Measurements from ENCODE around the gene ATL1.
A peak's percentile ranks its signal among the peaks of the same experiment; 100 is the strongest.
"Not testable (repeated sequence)": the region's sequence is repeated elsewhere in the genome, so short reads cannot be mapped to it uniquely, and the experiment has no call there.

The ATL1 gene

GRCh38 chr14:50615552-50615951 lies 55.6 kb downstream of the ATL1 start:
- no peaks in the 10 kb centered on the region for H3K9me3 ChIP-seq
- no peak overlapping the region for H3K4me3 ChIP-seq (ENCODE audit: low read depth, low read length)
- TF ChIP-seq CTCF (IDR thresholded peaks at IDR 0.05; ENCODE audit: low read depth, low read length) = no peak
- no peaks in the 10 kb centered on the region for H3K4me1 ChIP-seq
- H3K27me3 ChIP-seq = no peaks in the 10 kb centered on the region
- no peaks in the 10 kb centered on the region for H3K36me3 ChIP-seq
- no peak for DNase-seq

- H3K9me3 ChIP-seq = no peaks in the 10 kb centered on the region
- no peak overlapping the region for H3K4me3 ChIP-seq (ENCODE audit: low read depth, low read length)
- H3K27me3 ChIP-seq = no peaks in the 10 kb centered on the region
- no peaks in the 10 kb centered on the region for H3K4me1 ChIP-seq
- H3K36me3 ChIP-seq = no peaks in the 10 kb centered on the region
- DNase-seq = no peak
- no peak for TF ChIP-seq CTCF (IDR thresholded peaks at IDR 0.05; ENCODE audit: low read depth, low read length)
Observed at GRCh38 chr14:50616275-50616674, 56.3 kb downstream of the ATL1 start.

GRCh38 chr14:50619569-50620141 lies 59.7 kb downstream of the ATL1 start:
- Histone ChIP-seq H3K4me1 (no peaks in the 10 kb centered on the region), H3K9me3 (no peaks in the 10 kb centered on the region), H3K36me3 (no peaks in the 10 kb centered on the region; the same call in 1 of the 2 replicates), H3K4me3 (ENCODE audit: low read depth, low read length) (no peak overlapping the region), H3K27me3 (no peaks in the 10 kb centered on the region)
- no peak for DNase-seq
- TF ChIP-seq CTCF (IDR thresholded peaks at IDR 0.05; ENCODE audit: low read depth, low read length) = peak; percentile 78

- no peak for DNase-seq
- no peaks in the 10 kb centered on the region; the same call in 1 of the 2 replicates for H3K36me3 ChIP-seq
- TF ChIP-seq CTCF (IDR thresholded peaks at IDR 0.05; ENCODE audit: low read depth, low read length) = no peak
- no peaks in the 10 kb centered on the region for H3K27me3 ChIP-seq
- H3K9me3 ChIP-seq = no peaks in the 10 kb centered on the region
- no peak overlapping the region for H3K4me3 ChIP-seq (ENCODE audit: low read depth, low read length)
- H3K4me1 ChIP-seq = no peaks in the 10 kb centered on the region
Observed at GRCh38 chr14:50620341-50620740, 60.4 kb downstream of the ATL1 start.

- H3K4me1 ChIP-seq = no peaks in the 10 kb centered on the region
- no peak for TF ChIP-seq CTCF (IDR thresholded peaks at IDR 0.05; ENCODE audit: low read depth, low read length)
- H3K27me3 ChIP-seq = no peaks in the 10 kb centered on the region
- no peak for DNase-seq
- H3K36me3 ChIP-seq = no peaks in the 10 kb centered on the region; the same call in 1 of the 2 replicates
- H3K9me3 ChIP-seq = no peaks in the 10 kb centered on the region
- H3K4me3 ChIP-seq (ENCODE audit: low read depth, low read length) = no peak overlapping the region
Observed at GRCh38 chr14:50622978-50623377, 63.0 kb downstream of the ATL1 start.

- H3K27me3 ChIP-seq = no peaks in the 10 kb centered on the region
- no peaks in the 10 kb centered on the region for H3K4me1 ChIP-seq
- H3K36me3 ChIP-seq = no peaks in the 10 kb centered on the region; the same call in 1 of the 2 replicates
- no peak for DNase-seq
- TF ChIP-seq CTCF (IDR thresholded peaks at IDR 0.05; ENCODE audit: low read depth, low read length) = no peak
- H3K4me3 ChIP-seq (ENCODE audit: low read depth, low read length) = no peak overlapping the region
- no peaks in the 10 kb centered on the region for H3K9me3 ChIP-seq
Observed at GRCh38 chr14:50624447-50624846, 64.5 kb downstream of the ATL1 start.

- H3K27me3 ChIP-seq; H3K9me3 ChIP-seq; H3K36me3 ChIP-seq; H3K4me3 ChIP-seq (ENCODE audit: low read depth, low read length); DNase-seq; H3K4me1 ChIP-seq: not testable (repeated sequence)
Observed at GRCh38 chr14:50624947-50625346, 65.0 kb downstream of the ATL1 start.
